SK-N-SH treated with all-trans-retinoic acid at 6 μM for 48 hours (cell line): Measurements from ENCODE around the gene ADCY9.

ENCODE experiments used
- ATAC-seq: fragments of 200-7000 bp; cut with Tn5 transposase; 3 replicates; pipeline ENCODE4 v1.9.1; 2020; ENCODE audit warnings: mild to moderate bottlenecking, moderate library complexity
- ARNTL ChIP-seq: fragments of 450-650 bp; formaldehyde crosslinking; IDR thresholded peaks from 2 replicates; pipeline ENCODE4 v1.5.0; 2020; ENCODE audit warnings: low read depth, mild to moderate bottlenecking, moderate library complexity, borderline replicate concordance
- BACH2 ChIP-seq: fragments of 250-450 bp; sonication (Bioruptor Pico); IDR thresholded peaks from 2 replicates; pipeline ENCODE4 v1.9.0; 2021; ENCODE audit warnings: mild to moderate bottlenecking, borderline replicate concordance
- CREB5 ChIP-seq: fragments of 250-450 bp; sonication (Bioruptor Pico); IDR thresholded peaks from 2 replicates; pipeline ENCODE4 v1.5.1; 2020; ENCODE audit warnings: low read depth, mild to moderate bottlenecking, moderate library complexity
- CSDC2 ChIP-seq: fragments of 250-450 bp; sonication (Bioruptor Pico); IDR thresholded peaks from 2 replicates; pipeline ENCODE4 v1.5.0; 2020; ENCODE audit warnings: mild to moderate bottlenecking, moderate library complexity
- CSRNP3 ChIP-seq: fragments of 250-450 bp; sonication (Bioruptor Pico); IDR thresholded peaks from 2 replicates; pipeline ENCODE4 v1.5.1; 2021; ENCODE audit warnings: mild to moderate bottlenecking, moderate library complexity
- GLIS3 ChIP-seq: fragments of 250-450 bp; sonication (Bioruptor Pico); IDR thresholded peaks from 2 replicates; pipeline ENCODE4 v1.5.0; 2020; ENCODE audit warnings: mild to moderate bottlenecking, moderate library complexity
- ISL1 ChIP-seq: fragments of 250-450 bp; sonication (Bioruptor Pico); IDR thresholded peaks from 2 replicates; pipeline ENCODE4 v2.1.2; 2022; ENCODE audit warnings: mild to moderate bottlenecking, moderate library complexity
- OSR1 ChIP-seq: fragments of 250-450 bp; sonication (Bioruptor Pico); IDR thresholded peaks from 2 replicates; pipeline ENCODE4 v1.8.0; 2022; ENCODE audit warnings: moderate library complexity, mild to moderate bottlenecking, inconsistent platforms
- PATZ1 ChIP-seq: fragments of 250-450 bp; sonication (Bioruptor Pico); IDR thresholded peaks from 2 replicates; pipeline ENCODE4 v1.8.0; 2020; ENCODE audit warnings: mild to moderate bottlenecking, moderate library complexity, borderline replicate concordance
- POU6F1 ChIP-seq: fragments of 250-450 bp; sonication (Bioruptor Pico); IDR thresholded peaks from 2 replicates; pipeline ENCODE4 v1.8.0; 2021; ENCODE audit warnings: low read depth, mild to moderate bottlenecking, moderate library complexity, borderline replicate concordance
- PPARA ChIP-seq: fragments of 250-450 bp; sonication (Bioruptor Pico); IDR thresholded peaks from 2 replicates; pipeline ENCODE4 v1.5.0; 2020; ENCODE audit warnings: mild to moderate bottlenecking, borderline replicate concordance
- RARB ChIP-seq: fragments of 250-450 bp; sonication (Bioruptor Pico); IDR thresholded peaks from 2 replicates; pipeline ENCODE4 v1.8.0; 2021; ENCODE audit warnings: mild to moderate bottlenecking, moderate library complexity
- SNAI2 ChIP-seq: fragments of 250-450 bp; sonication (Bioruptor Pico); IDR thresholded peaks from 2 replicates; pipeline ENCODE4 v1.5.0; 2020; ENCODE audit warnings: mild to moderate bottlenecking, moderate library complexity
- TCF4 ChIP-seq: fragments of 250-450 bp; sonication (Bioruptor Pico); IDR thresholded peaks from 2 replicates; pipeline ENCODE4 v1.8.0; 2021; ENCODE audit warnings: mild to moderate bottlenecking, moderate library complexity, borderline replicate concordance
- TOX ChIP-seq: fragments of 250-450 bp; sonication (Bioruptor Pico); IDR thresholded peaks from 2 replicates; pipeline ENCODE4 v1.8.0; 2021; ENCODE audit warnings: mild to moderate bottlenecking, moderate library complexity, borderline replicate concordance
- TSHZ2 ChIP-seq: fragments of 250-450 bp; sonication (Bioruptor Pico); IDR thresholded peaks from 2 replicates; pipeline ENCODE4 v1.5.0; 2020; ENCODE audit warnings: mild to moderate bottlenecking, moderate library complexity
- ZC3H10 ChIP-seq: fragments of 250-450 bp; sonication (Bioruptor Pico); IDR thresholded peaks from 2 replicates; pipeline ENCODE4 v1.5.1; 2021; ENCODE audit warnings: mild to moderate bottlenecking, moderate library complexity
- ZFP3 ChIP-seq: fragments of 250-450 bp; sonication (Bioruptor Pico); IDR thresholded peaks from 2 replicates; pipeline ENCODE4 v1.5.0; 2020; ENCODE audit warnings: mild to moderate bottlenecking, moderate library complexity
- ZFP30 ChIP-seq: fragments of 450-650 bp; formaldehyde crosslinking; IDR thresholded peaks from 2 replicates; pipeline ENCODE4 v1.5.0; 2022; ENCODE audit warnings: mild to moderate bottlenecking, moderate library complexity
- ZNF565 ChIP-seq: fragments of 450-650 bp; formaldehyde crosslinking; conservative IDR thresholded peaks from 2 replicates; pipeline ENCODE4 v1.5.0; 2020; ENCODE audit warnings: low read depth, mild to moderate bottlenecking, moderate library complexity
- ZNF70 ChIP-seq: fragments of 450-650 bp; formaldehyde crosslinking; IDR thresholded peaks from 2 replicates; pipeline ENCODE4 v1.5.0; 2020; ENCODE audit warnings: mild to moderate bottlenecking, moderate library complexity
- ZNF8 ChIP-seq: fragments of 450-650 bp; formaldehyde crosslinking; IDR thresholded peaks from 2 replicates; pipeline ENCODE4 v1.5.0; 2020; ENCODE audit warnings: mild to moderate bottlenecking, moderate library complexity

ADCY9 gene

GRCh38 chr16:4089811-4090301 lies 26.4 kb downstream of the ADCY9 start:
- TF ChIP-seq CREB5 (CRISPR knock-in tag) (no peak), SNAI2 (no peak), RARB (CRISPR knock-in tag) (no peak), CSRNP3 (no peak), ZC3H10 (CRISPR knock-in tag) (no peak), ZFP30 (no peak), TSHZ2 (CRISPR knock-in tag) (no peak), ARNTL (CRISPR knock-in tag) (no peak), ZNF70 (CRISPR knock-in tag) (no peak), ZNF8 (no peak), TOX (CRISPR knock-in tag) (no peak), PPARA (CRISPR knock-in tag) (no peak), ISL1 (CRISPR knock-in tag) (no peak), OSR1 (CRISPR knock-in tag) (no peak), ZNF565 (no peak), CSDC2 (CRISPR knock-in tag) (no peak), GLIS3 (CRISPR knock-in tag) (no peak), TCF4 (CRISPR knock-in tag) (no peak), ZFP3 (CRISPR knock-in tag) (no peak), POU6F1 (CRISPR knock-in tag) (no peak)
- ATAC-seq: no peak

GRCh38 chr16:4089251-4089810 lies 26.9 kb downstream of the ADCY9 start:
- ATAC-seq: no peak
- TF ChIP-seq CSDC2 (CRISPR knock-in tag) (no peak), PPARA (CRISPR knock-in tag) (no peak), BACH2 (CRISPR knock-in tag) (no peak), ZNF565 (no peak), GLIS3 (CRISPR knock-in tag) (no peak), ZNF70 (CRISPR knock-in tag) (no peak), ZC3H10 (CRISPR knock-in tag) (no peak)

- ATAC-seq: no peak
- TF ChIP-seq ISL1 (CRISPR knock-in tag) (no peak), GLIS3 (CRISPR knock-in tag) (no peak), CSDC2 (CRISPR knock-in tag) (no peak), PATZ1 (CRISPR knock-in tag) (no peak), ZFP3 (CRISPR knock-in tag) (no peak), SNAI2 (no peak), TSHZ2 (CRISPR knock-in tag) (no peak), CSRNP3 (no peak)
Measured at GRCh38 chr16:4087990-4088577, 28.2 kb downstream of the ADCY9 start.
